Measurements from ENCODE around the gene HMCN2. TPM values are rescaled to one million over a fixed set of nuclear protein-coding genes. Genes with fewer than 3 reads are reported as not detected.

HMCN2 gene
- total RNA-seq, 1 donor = under 0.01 TPM

DNA sequence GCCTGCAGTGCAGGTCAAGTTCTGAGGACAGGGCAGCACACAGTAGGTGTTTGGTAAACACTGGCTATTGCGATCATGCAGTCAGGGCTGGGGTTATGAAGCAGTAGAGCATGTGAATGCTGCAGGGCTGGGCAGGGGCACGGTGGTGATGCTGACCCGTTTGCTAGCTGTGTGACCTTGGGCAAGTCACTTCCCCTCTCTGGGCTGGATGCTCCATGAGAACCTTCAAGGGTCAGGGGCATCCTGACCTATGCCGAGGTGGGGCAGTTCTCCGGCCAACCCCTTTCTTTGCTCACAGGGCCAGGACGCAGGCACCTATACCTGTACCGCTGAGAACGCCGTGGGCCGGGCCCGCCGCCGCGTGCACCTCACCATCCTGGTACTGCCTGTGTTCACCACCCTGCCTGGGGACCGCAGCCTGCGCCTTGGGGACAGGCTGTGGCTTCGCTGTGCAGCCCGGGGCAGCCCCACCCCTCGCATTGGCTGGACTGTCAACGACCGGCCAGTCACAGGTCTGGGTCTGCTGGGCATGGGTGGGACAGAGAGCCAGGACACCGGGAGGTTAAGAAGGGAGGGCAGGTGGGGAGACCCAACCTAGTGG lies 140.2 kb downstream of the HMCN2 start:
- Histone ChIP-seq H3K27me3 (ENCODE audit: insufficient read depth, low read length) (peaks cover 22% of the 10 kb centered on the region), H4K20me1 (ENCODE audit: insufficient read depth, low read length) (no peaks in the 10 kb centered on the region), H3K4me1 (ENCODE audit: insufficient read depth, low read length) (no peaks in the 10 kb centered on the region), H3K36me3 (ENCODE audit: insufficient read depth, low read length) (no peaks in the 10 kb centered on the region), H3K9me3 (ENCODE audit: low read depth, low read length) (no peaks in the 10 kb centered on the region), H3K4me3 (ENCODE audit: insufficient read depth, low read length) (no peak overlapping the region), H3K4me2 (ENCODE audit: insufficient read depth, low read length) (no peak overlapping the region), H3K79me2 (ENCODE audit: insufficient read depth, low read length) (no peaks in the 10 kb centered on the region), H2AFZ (ENCODE audit: low read length) (no peak overlapping the region), H3K27ac (ENCODE audit: low read depth, low read length) (no peak overlapping the region)
- no peak for DNase-seq (ENCODE audit: insufficient read length, low spot score, missing footprints)
- TF ChIP-seq, protein P1, sequence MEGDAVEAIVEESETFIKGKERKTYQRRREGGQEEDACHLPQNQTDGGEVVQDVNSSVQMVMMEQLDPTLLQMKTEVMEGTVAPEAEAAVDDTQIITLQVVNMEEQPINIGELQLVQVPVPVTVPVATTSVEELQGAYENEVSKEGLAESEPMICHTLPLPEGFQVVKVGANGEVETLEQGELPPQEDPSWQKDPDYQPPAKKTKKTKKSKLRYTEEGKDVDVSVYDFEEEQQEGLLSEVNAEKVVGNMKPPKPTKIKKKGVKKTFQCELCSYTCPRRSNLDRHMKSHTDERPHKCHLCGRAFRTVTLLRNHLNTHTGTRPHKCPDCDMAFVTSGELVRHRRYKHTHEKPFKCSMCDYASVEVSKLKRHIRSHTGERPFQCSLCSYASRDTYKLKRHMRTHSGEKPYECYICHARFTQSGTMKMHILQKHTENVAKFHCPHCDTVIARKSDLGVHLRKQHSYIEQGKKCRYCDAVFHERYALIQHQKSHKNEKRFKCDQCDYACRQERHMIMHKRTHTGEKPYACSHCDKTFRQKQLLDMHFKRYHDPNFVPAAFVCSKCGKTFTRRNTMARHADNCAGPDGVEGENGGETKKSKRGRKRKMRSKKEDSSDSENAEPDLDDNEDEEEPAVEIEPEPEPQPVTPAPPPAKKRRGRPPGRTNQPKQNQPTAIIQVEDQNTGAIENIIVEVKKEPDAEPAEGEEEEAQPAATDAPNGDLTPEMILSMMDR (IDR thresholded peaks at IDR 0.05; ENCODE audit: extremely low read depth, low read depth, low read length) = no peak

DNA sequence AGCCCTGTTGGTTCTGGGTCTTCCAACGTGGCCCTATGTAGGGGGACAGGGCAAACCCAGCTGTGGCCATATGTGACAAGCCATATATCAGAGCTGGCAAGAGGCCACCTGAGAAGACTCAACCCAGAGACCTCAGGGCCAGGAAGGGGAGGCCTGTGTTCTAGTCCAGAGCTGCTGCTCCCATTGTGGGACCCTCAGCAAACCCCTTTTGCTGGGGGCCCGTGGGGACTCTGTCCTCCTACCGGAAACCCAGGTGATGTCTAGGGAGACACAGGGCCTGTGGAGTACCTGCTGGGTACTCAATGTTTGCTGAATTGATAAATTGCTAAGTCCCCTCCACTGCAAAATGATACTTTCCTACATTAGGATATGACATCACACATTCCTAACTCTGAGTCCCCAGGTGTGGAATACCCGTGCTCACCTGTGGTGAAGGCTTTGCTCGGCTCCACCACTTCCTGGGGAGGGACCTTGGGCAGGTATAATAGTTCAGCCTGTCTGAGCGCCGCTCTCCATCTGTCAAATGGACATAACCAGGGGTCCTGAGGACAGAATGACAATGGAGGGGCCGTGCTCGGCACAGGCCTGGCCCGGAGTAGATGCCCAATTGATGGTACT lies 140.8 kb downstream of the HMCN2 start:
- H4K20me1 ChIP-seq (ENCODE audit: insufficient read depth, low read length) = no peaks in the 10 kb centered on the region
- H3K4me2 ChIP-seq (ENCODE audit: insufficient read depth, low read length) = no peak overlapping the region
- H3K36me3 ChIP-seq (ENCODE audit: insufficient read depth, low read length) = no peaks in the 10 kb centered on the region
- H3K27me3 ChIP-seq (ENCODE audit: insufficient read depth, low read length) = peaks cover 23% of the 10 kb centered on the region
- no peaks in the 10 kb centered on the region for H3K79me2 ChIP-seq (ENCODE audit: insufficient read depth, low read length)
- TF ChIP-seq, protein P1 (IDR thresholded peaks at IDR 0.05; ENCODE audit: extremely low read depth, low read depth, low read length) = no peak
- H3K27ac ChIP-seq (ENCODE audit: low read depth, low read length) = no peak overlapping the region
- H3K4me1 ChIP-seq (ENCODE audit: insufficient read depth, low read length) = no peaks in the 10 kb centered on the region
- no peaks in the 10 kb centered on the region for H3K9me3 ChIP-seq (ENCODE audit: low read depth, low read length)
- H2AFZ ChIP-seq (ENCODE audit: low read length) = no peak overlapping the region
- no peak overlapping the region for H3K4me3 ChIP-seq (ENCODE audit: insufficient read depth, low read length)
- DNase-seq (ENCODE audit: insufficient read length, low spot score, missing footprints) = no peak

GRCh38 chr9:130407916-130408663 lies 142.5 kb downstream of the HMCN2 start:
- H4K20me1 ChIP-seq (ENCODE audit: insufficient read depth, low read length) = no peaks in the 10 kb centered on the region
- no peak overlapping the region for H2AFZ ChIP-seq (ENCODE audit: low read length)
- no peak overlapping the region for H3K4me2 ChIP-seq (ENCODE audit: insufficient read depth, low read length)
- DNase-seq (ENCODE audit: insufficient read length, low spot score, missing footprints) = no peak
- no peak overlapping the region for H3K27ac ChIP-seq (ENCODE audit: low read depth, low read length)
- TF ChIP-seq, protein P1 (IDR thresholded peaks at IDR 0.05; ENCODE audit: extremely low read depth, low read depth, low read length) = no peak
- no peaks in the 10 kb centered on the region for H3K4me1 ChIP-seq (ENCODE audit: insufficient read depth, low read length)
- no peaks in the 10 kb centered on the region for H3K9me3 ChIP-seq (ENCODE audit: low read depth, low read length)
- H3K79me2 ChIP-seq (ENCODE audit: insufficient read depth, low read length) = no peaks in the 10 kb centered on the region
- H3K27me3 ChIP-seq (ENCODE audit: insufficient read depth, low read length) = peaks cover 24% of the 10 kb centered on the region
- H3K4me3 ChIP-seq (ENCODE audit: insufficient read depth, low read length) = no peak overlapping the region
- no peaks in the 10 kb centered on the region for H3K36me3 ChIP-seq (ENCODE audit: insufficient read depth, low read length)

DNA sequence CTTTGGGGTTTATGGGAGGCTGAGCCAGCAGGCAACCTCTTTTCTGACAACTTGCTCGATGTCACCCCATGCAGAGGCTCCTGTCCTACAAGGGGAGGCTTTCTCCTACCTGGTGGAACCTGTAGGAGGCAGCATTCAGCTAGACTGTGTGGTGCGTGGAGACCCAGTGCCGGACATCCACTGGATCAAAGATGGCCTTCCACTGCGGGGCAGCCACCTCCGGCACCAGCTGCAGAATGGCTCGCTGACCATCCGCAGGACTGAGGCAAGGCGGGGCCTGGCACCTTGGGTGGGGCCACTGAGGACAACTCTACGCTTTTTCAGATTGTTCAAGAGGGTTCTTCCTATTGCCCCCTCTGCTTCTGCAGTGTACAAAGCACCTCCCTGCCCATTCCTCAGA lies 143.1 kb downstream of the HMCN2 start:
- TF ChIP-seq, protein P1 (IDR thresholded peaks at IDR 0.05; ENCODE audit: extremely low read depth, low read depth, low read length) = no peak
- H3K36me3 ChIP-seq (ENCODE audit: insufficient read depth, low read length) = no peaks in the 10 kb centered on the region
- no peak for DNase-seq (ENCODE audit: insufficient read length, low spot score, missing footprints)
- H3K4me1 ChIP-seq (ENCODE audit: insufficient read depth, low read length) = no peaks in the 10 kb centered on the region
- H3K27me3 ChIP-seq (ENCODE audit: insufficient read depth, low read length) = peaks cover 22% of the 10 kb centered on the region
- no peak overlapping the region for H3K27ac ChIP-seq (ENCODE audit: low read depth, low read length)
- H3K9me3 ChIP-seq (ENCODE audit: low read depth, low read length) = no peaks in the 10 kb centered on the region
- H3K4me3 ChIP-seq (ENCODE audit: insufficient read depth, low read length) = no peak overlapping the region
- H4K20me1 ChIP-seq (ENCODE audit: insufficient read depth, low read length) = no peaks in the 10 kb centered on the region
- H3K4me2 ChIP-seq (ENCODE audit: insufficient read depth, low read length) = no peak overlapping the region
- H3K79me2 ChIP-seq (ENCODE audit: insufficient read depth, low read length) = no peaks in the 10 kb centered on the region
- H2AFZ ChIP-seq (ENCODE audit: low read length) = no peak overlapping the region
